OCI-LY3 (cell line): ENCODE measurements around the gene TRIO.

ENCODE experiments used
- H2AFZ ChIP-seq: fragments of 200-600, 300-600 bp; shearing (Covaris generic); 2 replicates; pipeline ENCODE4 v1.6.0; 2014; ENCODE audit warnings: antibody characterized with exemption, low read depth, low read length
- H3K27ac ChIP-seq: fragments of 200-600, 300-600 bp; sonication (generic); 2 replicates; pipeline ENCODE4 v1.5.1; 2014; ENCODE audit warnings: mild to moderate bottlenecking, low read length, moderate library complexity, mixed read lengths
- H3K27me3 ChIP-seq: fragments of 200-600, 300-600 bp; sonication (generic); 2 replicates; pipeline ENCODE4 v1.6.1; 2014; ENCODE audit warnings: low read depth, low read length, mixed read lengths
- H3K36me3 ChIP-seq: fragments of 200-600, 300-600 bp; sonication (generic); replicated peaks from 2 replicates; pipeline ENCODE3; 2014; ENCODE audit warnings: low read depth, low read length, mixed read lengths
- H3K4me1 ChIP-seq: fragments of 300-600, 200-600 bp; sonication (generic); 2 replicates; pipeline ENCODE4 v1.6.1; 2014; ENCODE audit warnings: low read length, mixed read lengths
- H3K4me2 ChIP-seq: fragments of 200-600, 300-600 bp; sonication (generic); 2 replicates; pipeline ENCODE4 v1.6.1; 2014; ENCODE audit warnings: low read length, mixed read lengths
- H3K4me3 ChIP-seq: fragments of 300-600, 200-600 bp; sonication (generic); 2 replicates; pipeline ENCODE4 v1.5.1; 2014; ENCODE audit warnings: antibody characterized with exemption, mild to moderate bottlenecking, low read length, moderate library complexity
- H3K79me2 ChIP-seq: fragments of 300-600, 200-600 bp; shearing (Covaris generic); 2 replicates; pipeline ENCODE4 v1.6.1; 2014; ENCODE audit warnings: mild to moderate bottlenecking, low read length, mixed read lengths
- H3K9ac ChIP-seq: fragments of 300-600, 200-600 bp; shearing (Covaris generic); 2 replicates; pipeline ENCODE4 v1.6.0; 2014; ENCODE audit warnings: mild to moderate bottlenecking, low read length, moderate library complexity
- H3K9me3 ChIP-seq: fragments of 200-600, 300-600 bp; shearing (Covaris generic); 2 replicates; pipeline ENCODE4 v1.6.1; 2014; ENCODE audit warnings: low read length, mixed read lengths; ENCODE audit not compliant: insufficient read depth
- H4K20me1 ChIP-seq: fragments of 200-600, 300-600 bp; sonication (generic); 2 replicates; pipeline ENCODE4 v1.6.1; 2016; ENCODE audit warnings: low read length, mixed read lengths; ENCODE audit not compliant: insufficient read depth
- CTCF ChIP-seq: fragments of 200-600, 300-600 bp; sonication (generic); IDR thresholded peaks from 2 replicates; pipeline ENCODE4 v1.5.1; 2014; ENCODE audit warnings: antibody characterized with exemption, low read length, low read depth
- EZH2phosphoT487 ChIP-seq: fragments of 200-600 bp; shearing (Covaris generic); IDR thresholded peaks from 2 replicates; pipeline ENCODE4 v1.6.1; 2018; ENCODE audit warnings: antibody characterized with exemption, mixed run types, low read depth

The TRIO gene

GRCh38 chr5:14134083-14134482 lies 9.1 kb upstream of the TRIO start:
- Histone ChIP-seq H2AFZ (no peak overlapping the region), H3K4me2 (no peak overlapping the region), H3K27ac (no peak overlapping the region), H4K20me1 (no peaks in the 10 kb centered on the region), H3K27me3 (no peaks in the 10 kb centered on the region), H3K9me3 (no peaks in the 10 kb centered on the region), H3K79me2 (no peaks in the 10 kb centered on the region), H3K36me3 (no peaks in the 10 kb centered on the region), H3K9ac (no peak overlapping the region), H3K4me1 (no peaks in the 10 kb centered on the region), H3K4me3 (no peak overlapping the region)
- TF ChIP-seq EZH2phosphoT487 (no peak), CTCF (no peak)

- H3K4me2 ChIP-seq: no peak overlapping the region
- H3K4me3 ChIP-seq: no peak overlapping the region
- no peak overlapping the region for H2AFZ ChIP-seq
- H3K36me3 ChIP-seq: no peaks in the 10 kb centered on the region
- no peak overlapping the region for H3K9ac ChIP-seq
- no peak overlapping the region for H3K27ac ChIP-seq
- no peaks in the 10 kb centered on the region for H3K79me2 ChIP-seq
- no peaks in the 10 kb centered on the region for H4K20me1 ChIP-seq
- no peaks in the 10 kb centered on the region for H3K4me1 ChIP-seq
- no peaks in the 10 kb centered on the region for H3K9me3 ChIP-seq
- TF ChIP-seq EZH2phosphoT487 (no peak), CTCF (no peak)
- H3K27me3 ChIP-seq: no peaks in the 10 kb centered on the region
Measured at GRCh38 chr5:14134771-14135170, 8.4 kb upstream of the TRIO start.

- no peaks in the 10 kb centered on the region for H3K27me3 ChIP-seq
- no peak overlapping the region for H2AFZ ChIP-seq
- H3K36me3 ChIP-seq: no peaks in the 10 kb centered on the region
- H3K79me2 ChIP-seq: no peaks in the 10 kb centered on the region
- H3K27ac ChIP-seq: no peak overlapping the region
- no peaks in the 10 kb centered on the region for H3K4me1 ChIP-seq
- no peaks in the 10 kb centered on the region for H4K20me1 ChIP-seq
- H3K9me3 ChIP-seq: no peaks in the 10 kb centered on the region
- no peak overlapping the region for H3K4me2 ChIP-seq
- H3K4me3 ChIP-seq: no peak overlapping the region
- no peak overlapping the region for H3K9ac ChIP-seq
- TF ChIP-seq EZH2phosphoT487 (no peak), CTCF (no peak)
Measured at GRCh38 chr5:14135621-14136020, 7.5 kb upstream of the TRIO start.

- Histone ChIP-seq H2AFZ (no peak overlapping the region), H3K27ac (no peak overlapping the region), H3K9me3 (no peaks in the 10 kb centered on the region), H3K9ac (no peak overlapping the region), H3K79me2 (no peaks in the 10 kb centered on the region), H3K4me1 (no peaks in the 10 kb centered on the region), H3K4me3 (no peak overlapping the region), H3K36me3 (no peaks in the 10 kb centered on the region), H3K27me3 (no peaks in the 10 kb centered on the region), H4K20me1 (no peaks in the 10 kb centered on the region), H3K4me2 (no peak overlapping the region)
- TF ChIP-seq CTCF (no peak), EZH2phosphoT487 (no peak)
Measured at GRCh38 chr5:14136228-14136627, 6.9 kb upstream of the TRIO start.
